Neural progenitor cell (in vitro differentiated cells): ENCODE data around the gene SPTBN1. TPM values are rescaled to one million over a fixed set of nuclear protein-coding genes. Genes with fewer than 3 reads are reported as not detected.

ENCODE experiments used
- DNase-seq: peaks from one replicate; pipeline ENCODE4 v3.0.0-alpha.2; 2016; ENCODE audit warnings: low spot score
- H2AFZ ChIP-seq: fragments of 200-600 bp; sonication (generic); replicated peaks from 2 replicates; pipeline ENCODE4 v1.6.1; 2016; ENCODE audit warnings: antibody characterized with exemption
- H3F3A ChIP-seq: fragments of 200-600 bp; sonication (generic); 2 replicates; pipeline ENCODE4 v1.6.1; 2016; ENCODE audit warnings: antibody characterized with exemption, low read depth
- H3K27ac ChIP-seq: fragments of 200-600 bp; sonication (generic); 2 replicates; pipeline ENCODE4 v1.5.1; 2016; ENCODE audit warnings: mild to moderate bottlenecking
- H3K27me3 ChIP-seq: fragments of 200-600 bp; sonication (generic); 2 replicates; pipeline ENCODE4 v1.6.1; 2016; ENCODE audit warnings: mild to moderate bottlenecking, moderate library complexity
- H3K36me3 ChIP-seq: fragments of 200-600 bp; sonication (generic); 2 replicates; pipeline ENCODE4 v1.5.1; 2016
- H3K4me1 ChIP-seq: fragments of 200-600 bp; sonication (generic); 2 replicates; pipeline ENCODE4 v1.6.1; 2016; ENCODE audit warnings: mixed run types
- H3K4me2 ChIP-seq: fragments of 200-600 bp; sonication (generic); 2 replicates; pipeline ENCODE4 v1.6.1; 2016
- H3K4me3 ChIP-seq: fragments of 200-600 bp; sonication (generic); 2 replicates; pipeline ENCODE4 v1.5.1; 2016
- H3K79me2 ChIP-seq: fragments of 200-600 bp; sonication (generic); 2 replicates; pipeline ENCODE4 v1.6.1; 2016; ENCODE audit warnings: low read depth
- H3K9ac ChIP-seq: fragments of 200-600 bp; sonication (generic); 2 replicates; pipeline ENCODE4 v1.6.1; 2016
- H3K9me3 ChIP-seq: fragments of 200-600 bp; sonication (generic); 2 replicates; pipeline ENCODE4 v1.5.1; 2016; ENCODE audit warnings: low read depth
- H4K20me1 ChIP-seq: fragments of 200-600 bp; sonication (generic); 2 replicates; pipeline ENCODE4 v1.6.1; 2016; ENCODE audit warnings: low read depth
- H3K27ac Mint-ChIP-seq: 3 replicates; pipeline ENCODE4 v1.8.0; 2021; ENCODE audit warnings: mixed read lengths
- H3K27me3 Mint-ChIP-seq: 2 replicates; pipeline ENCODE4 v1.8.0; 2022; ENCODE audit warnings: low read depth, mild to moderate bottlenecking, inconsistent platforms, moderate library complexity, mixed read lengths; ENCODE audit not compliant: insufficient read depth
- H3K36me3 Mint-ChIP-seq: 3 replicates; pipeline ENCODE4 v1.8.0; 2021; ENCODE audit warnings: mixed read lengths
- H3K4me1 Mint-ChIP-seq: 3 replicates; pipeline ENCODE4 v1.8.0; 2021; ENCODE audit warnings: mixed read lengths
- H3K4me3 Mint-ChIP-seq: 3 replicates; pipeline ENCODE4 v1.8.0; 2021; ENCODE audit warnings: mild to moderate bottlenecking, moderate library complexity, mixed read lengths
- H3K9me3 Mint-ChIP-seq: 3 replicates; pipeline ENCODE4 v1.8.0; 2020; ENCODE audit warnings: mixed read lengths
- CTCF ChIP-seq: fragments of 200-600 bp; sonication (generic); IDR thresholded peaks from 2 replicates; pipeline ENCODE4 v1.5.1; 2017; ENCODE audit warnings: antibody characterized with exemption, mild to moderate bottlenecking
- EZH2 ChIP-seq: fragments of 200-600 bp; sonication (generic); IDR thresholded peaks from 2 replicates; pipeline ENCODE4 v1.6.1; 2017; ENCODE audit warnings: antibody characterized with exemption, mild to moderate bottlenecking, moderate library complexity
- EZH2phosphoT487 ChIP-seq: fragments of 200-600 bp; sonication (generic); IDR thresholded peaks from 2 replicates; pipeline ENCODE4 v1.6.1; 2017; ENCODE audit warnings: antibody characterized with exemption
- total RNA-seq: library from RNA; depleted of rRNA; stranded (reverse); fragments of >200 nt; gene quantifications from 2 replicates; pipeline ENCODE4 v1.2.3, GENCODE V29; 2015; ENCODE audit warnings: low replicate concordance

SPTBN1 gene
- total RNA-seq, 1 donor from 2014 or later = 94.2 TPM

GRCh38 chr2:54603796-54604195 is 147.7 kb downstream of the SPTBN1 start:
- H3K9ac ChIP-seq = no peak overlapping the region
- no peak for TF ChIP-seq EZH2phosphoT487
- TF ChIP-seq EZH2 = no peak
- TF ChIP-seq CTCF = no peak

GRCh38 chr2:54604871-54605270 is 148.7 kb downstream of the SPTBN1 start:
- Histone ChIP-seq H3K9me3 (no peaks in the 10 kb centered on the region), H3K4me2 (peak overlapping the region; percentile 52), H3K27me3 (no peaks in the 10 kb centered on the region), H3K4me3 (no peak overlapping the region), H3K9ac (no peak overlapping the region), H3F3A (no peaks in the 10 kb centered on the region), H3K36me3 (no peaks in the 10 kb centered on the region), H3K4me1 (peaks cover 16% of the 10 kb centered on the region), H2AFZ (no peak overlapping the region), H3K79me2 (peaks cover 97% of the 10 kb centered on the region), H3K27ac (no peak overlapping the region), H4K20me1 (peaks cover 39% of the 10 kb centered on the region)
- Mint-ChIP-seq H3K4me3 (no peak overlapping the region), H3K27me3 (no peaks in the 10 kb centered on the region), H3K9me3 (peaks cover 3% of the 10 kb centered on the region), H3K36me3 (peaks cover 21% of the 10 kb centered on the region), H3K4me1 (peaks cover 37% of the 10 kb centered on the region), H3K27ac (no peak overlapping the region)
- DNase-seq = peak; percentile 18
- TF ChIP-seq EZH2 = no peak
- TF ChIP-seq EZH2phosphoT487 = no peak
- no peak for TF ChIP-seq CTCF

More at GRCh38 chr2:54603796-54604195, 147.7 kb downstream of the SPTBN1 start:
- no peaks in the 10 kb centered on the region for H3K36me3 ChIP-seq
- H4K20me1 ChIP-seq = peaks cover 44% of the 10 kb centered on the region
- no peak for DNase-seq
- Mint-ChIP-seq H3K27ac (no peak overlapping the region), H3K27me3 (no peaks in the 10 kb centered on the region), H3K4me1 (peaks cover 28% of the 10 kb centered on the region), H3K4me3 (no peak overlapping the region), H3K36me3 (peaks cover 24% of the 10 kb centered on the region), H3K9me3 (peaks cover 3% of the 10 kb centered on the region)
- no peak overlapping the region for H2AFZ ChIP-seq
- no peaks in the 10 kb centered on the region for H3F3A ChIP-seq
- H3K4me1 ChIP-seq = peaks cover 16% of the 10 kb centered on the region
- peaks cover 97% of the 10 kb centered on the region for H3K79me2 ChIP-seq
- H3K27me3 ChIP-seq = no peaks in the 10 kb centered on the region
- no peak overlapping the region for H3K4me2 ChIP-seq
- no peaks in the 10 kb centered on the region for H3K9me3 ChIP-seq
- H3K4me3 ChIP-seq = no peak overlapping the region
- no peak overlapping the region for H3K27ac ChIP-seq

GRCh38 chr2:54605836-54606235 is 149.7 kb downstream of the SPTBN1 start:
- Histone ChIP-seq H3K9ac (no peak overlapping the region), H3F3A (no peaks in the 10 kb centered on the region), H2AFZ (no peak overlapping the region), H3K79me2 (peaks cover 97% of the 10 kb centered on the region), H3K36me3 (no peaks in the 10 kb centered on the region), H3K9me3 (no peaks in the 10 kb centered on the region), H3K4me3 (no peak overlapping the region), H3K27me3 (no peaks in the 10 kb centered on the region), H3K4me1 (peaks cover 16% of the 10 kb centered on the region), H3K27ac (no peak overlapping the region), H4K20me1 (peaks cover 43% of the 10 kb centered on the region), H3K4me2 (no peak overlapping the region)
- peak overlapping the region; percentile 42 for H3K27ac Mint-ChIP-seq
- H3K4me3 Mint-ChIP-seq = no peak overlapping the region
- no peaks in the 10 kb centered on the region for H3K27me3 Mint-ChIP-seq
- peaks cover 41% of the 10 kb centered on the region for H3K4me1 Mint-ChIP-seq
- peaks cover 15% of the 10 kb centered on the region for H3K36me3 Mint-ChIP-seq
- no peak for DNase-seq
- TF ChIP-seq EZH2 (no peak), CTCF (no peak), EZH2phosphoT487 (no peak)
- H3K9me3 Mint-ChIP-seq = peaks cover 3% of the 10 kb centered on the region
